IPS DF 6.9 (cell line): ENCODE data around the gene C9orf78.
A peak's percentile ranks its signal among the peaks of the same experiment; 100 is the strongest.

Experiments used
- DNase-seq: peaks from one replicate; pipeline ENCODE4 v3.0.0-alpha.2; 2013; ENCODE audit warnings: low read depth, low spot score
- H3K27ac ChIP-seq: one replicate; pipeline ENCODE4 v1.5.1; 2013; ENCODE audit warnings: low read length, control low read depth
- H3K27me3 ChIP-seq: 2 replicates; pipeline ENCODE4 v1.6.1; 2013; ENCODE audit warnings: mild to moderate bottlenecking, low read length; ENCODE audit not compliant: control insufficient read depth, insufficient read depth
- H3K36me3 ChIP-seq: 2 replicates; pipeline ENCODE4 v1.6.1; 2013; ENCODE audit warnings: low read length; ENCODE audit not compliant: control insufficient read depth, insufficient read depth
- H3K4me1 ChIP-seq: 2 replicates; pipeline ENCODE4 v1.6.1; 2013; ENCODE audit warnings: low read length; ENCODE audit not compliant: control insufficient read depth, insufficient read depth
- H3K4me3 ChIP-seq: 2 replicates; pipeline ENCODE4 v1.5.1; 2013; ENCODE audit warnings: mild to moderate bottlenecking, low read length
- H3K9me3 ChIP-seq: 2 replicates; pipeline ENCODE4 v1.6.1; 2013; ENCODE audit warnings: low read length, inconsistent platforms; ENCODE audit not compliant: control insufficient read depth, insufficient read depth
- WGBS: extraction: QIAGEN DNeasy Blood & Tissue Kit; methylation state at CpG from one replicate; pipeline ENCODE4 v1.1.7; 2013; ENCODE audit warnings: mixed read lengths, missing lambda C conversion rate; ENCODE audit not compliant: insufficient read length, insufficient coverage; 5-methylcytosine and 5-hydroxymethylcytosine counted together

Gene C9orf78

DNA sequence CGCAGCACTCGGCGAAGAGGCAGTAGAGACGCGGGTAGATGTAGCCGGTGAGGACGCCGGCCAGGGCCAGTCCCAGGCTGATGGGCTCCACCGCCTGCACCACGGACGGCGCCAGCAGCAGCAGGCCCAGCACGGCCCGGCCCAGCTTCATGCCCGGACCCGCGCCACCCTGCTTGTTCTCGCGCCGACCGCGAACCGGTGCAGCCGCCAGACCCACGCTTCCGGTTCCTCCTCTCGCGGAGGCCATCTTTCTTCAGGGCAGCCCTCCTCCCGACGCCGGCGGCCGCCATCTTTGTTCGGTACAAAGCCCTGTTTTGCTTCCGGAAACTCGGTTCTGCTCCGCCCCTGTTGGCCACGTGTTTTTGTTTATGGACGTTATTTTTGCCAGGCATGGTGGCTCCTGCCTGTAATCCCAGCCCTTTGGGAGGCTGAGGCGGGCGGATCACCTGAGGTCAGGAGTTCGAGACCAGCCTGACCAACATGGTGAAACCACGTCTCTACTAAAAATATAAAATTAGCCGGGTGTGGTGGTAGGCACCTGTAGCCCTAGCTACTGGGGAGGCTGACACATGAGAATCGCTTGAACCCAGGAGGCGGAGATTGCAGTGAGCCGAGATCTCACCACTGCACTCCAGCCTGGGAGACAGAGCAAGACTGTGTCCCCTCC, 11.0 kb downstream of the C9orf78 start, which contains the start of gene TOR1A:
TOR1A (minus strand) TSS at position 202 of the 667 bp plus-strand sequence; CDS start at position 151, 51 bp downstream.
- no peaks in the 10 kb centered on the region for H3K27me3 ChIP-seq
- no CpG with 5 or more reads among the region's 47 CpGs for WGBS
- DNase-seq: peak; percentile 89
- H3K36me3 ChIP-seq: peaks cover 12% of the 10 kb centered on the region
- H3K27ac ChIP-seq: no peak within 1 kb of the TSS
- no peaks in the 10 kb centered on the region for H3K4me1 ChIP-seq
- H3K4me3 ChIP-seq: peak within 1 kb of the TSS; percentile 73
- no peaks in the 10 kb centered on the region for H3K9me3 ChIP-seq

DNA sequence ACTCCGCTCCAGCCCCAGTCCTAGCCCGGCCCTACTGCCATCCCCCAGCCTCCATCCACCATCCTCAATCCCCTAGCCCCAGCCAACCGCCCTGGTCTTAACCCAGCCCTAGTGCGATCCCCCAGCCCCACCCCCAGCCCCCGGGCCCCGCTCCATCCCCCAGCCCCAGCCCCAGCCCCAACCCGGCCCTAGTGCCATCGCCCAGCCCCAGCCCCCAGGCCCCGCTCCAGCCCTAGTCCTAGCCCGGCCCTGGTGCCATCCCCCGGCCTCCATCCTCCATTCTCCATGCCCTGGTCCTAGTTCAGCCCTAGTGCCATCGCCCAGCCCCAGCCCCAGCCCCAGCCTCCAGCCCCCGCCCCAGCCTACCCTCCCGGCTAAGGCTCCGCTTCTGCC, 11.5 kb downstream of the C9orf78 start:
- H3K36me3 ChIP-seq: peaks cover 12% of the 10 kb centered on the region
- no peaks in the 10 kb centered on the region for H3K9me3 ChIP-seq
- DNase-seq: no peak
- H3K4me1 ChIP-seq: no peaks in the 10 kb centered on the region
- no peaks in the 10 kb centered on the region for H3K27me3 ChIP-seq
- H3K27ac ChIP-seq: no peak overlapping the region
- peak overlapping the region; percentile 73 for H3K4me3 ChIP-seq
- no CpG with 5 or more reads among the region's 15 CpGs for WGBS

DNA sequence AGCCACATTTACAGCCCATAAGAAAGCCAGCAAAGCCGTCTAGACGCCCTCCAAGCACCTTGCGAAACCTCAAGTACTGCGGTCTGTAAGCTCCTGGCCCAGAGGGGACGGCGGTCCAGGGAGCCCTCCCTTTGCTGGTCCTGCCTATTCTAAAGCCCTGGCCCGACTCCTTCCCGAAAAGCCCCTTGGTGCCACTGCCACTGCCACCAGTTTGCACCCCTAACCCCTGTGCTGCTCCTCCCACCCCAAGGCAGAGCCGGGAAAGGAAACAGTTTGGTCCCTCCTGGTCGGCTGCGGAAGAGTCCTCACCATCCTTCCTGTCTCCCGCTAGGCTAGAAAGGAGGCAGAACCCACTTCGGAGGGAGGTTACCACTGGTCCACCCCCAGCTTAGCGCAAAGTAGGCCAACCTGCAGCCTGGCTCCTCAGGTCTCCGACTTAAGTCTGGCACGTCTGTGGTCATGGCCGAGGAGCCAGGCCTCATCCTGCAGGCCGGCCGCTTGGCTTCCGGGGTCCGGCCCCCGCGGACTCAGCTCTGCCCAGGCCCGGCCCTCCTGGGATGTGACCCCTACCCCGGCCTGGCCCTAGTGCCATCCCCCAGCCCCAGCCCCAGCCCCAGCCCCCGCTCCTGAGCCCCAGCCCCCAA, 12.1 kb downstream of the C9orf78 start:
- no peak overlapping the region for H3K27ac ChIP-seq
- peaks cover 14% of the 10 kb centered on the region for H3K36me3 ChIP-seq
- H3K4me3 ChIP-seq: peak overlapping the region; percentile 73; the same call in 1 of the 2 replicates
- H3K27me3 ChIP-seq: no peaks in the 10 kb centered on the region
- WGBS: no CpG with 5 or more reads among the region's 26 CpGs
- H3K9me3 ChIP-seq: no peaks in the 10 kb centered on the region
- DNase-seq: no peak
- H3K4me1 ChIP-seq: no peaks in the 10 kb centered on the region

DNA sequence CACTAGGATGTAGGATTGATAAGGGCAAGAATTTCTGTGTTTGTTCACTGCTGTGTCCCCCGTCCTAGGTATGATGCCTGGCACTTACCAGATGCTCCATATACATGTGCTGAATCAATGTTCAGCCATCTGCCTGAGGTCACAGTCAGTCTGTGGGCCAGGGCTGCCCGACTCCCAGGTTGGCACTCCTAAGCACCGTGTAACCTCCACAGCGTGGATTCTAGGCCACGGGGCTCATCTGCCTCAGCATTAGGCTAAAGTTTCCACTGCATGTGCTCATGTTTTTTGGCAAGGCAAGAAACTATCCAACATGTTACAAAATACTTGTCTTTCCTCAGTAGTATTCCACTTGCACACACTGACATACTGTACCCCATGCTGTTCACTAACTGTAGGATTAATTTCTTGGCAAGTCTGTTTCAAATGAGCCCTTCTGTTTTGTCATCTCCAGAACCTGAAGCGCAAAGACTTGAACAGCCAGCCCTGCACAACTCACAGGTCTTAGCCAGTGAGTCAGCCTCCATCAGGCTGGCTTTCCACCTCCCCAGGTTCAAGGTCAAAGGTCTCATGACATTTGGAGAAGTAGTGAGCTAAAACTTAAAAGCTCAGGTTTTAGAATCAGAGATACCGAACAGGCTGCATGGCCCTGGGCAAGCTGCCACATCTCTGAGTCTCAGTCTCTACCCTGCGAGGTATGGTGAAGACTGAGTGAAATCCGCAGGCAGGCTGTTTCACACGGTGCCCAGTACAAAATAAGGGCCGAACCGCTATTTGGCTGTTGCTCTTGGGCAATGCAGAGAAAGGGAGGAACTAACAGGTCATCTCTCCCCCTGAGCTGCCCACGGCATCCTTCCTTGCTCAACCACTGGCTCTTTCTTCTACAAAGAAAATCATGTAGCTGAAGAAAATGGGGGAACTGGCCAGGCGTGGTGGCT, 18.3 kb downstream of the C9orf78 start:
- Histone ChIP-seq H3K4me3 (no peak overlapping the region), H3K4me1 (no peaks in the 10 kb centered on the region), H3K27ac (no peak overlapping the region), H3K9me3 (no peaks in the 10 kb centered on the region), H3K27me3 (no peaks in the 10 kb centered on the region), H3K36me3 (peaks cover 28% of the 10 kb centered on the region)
- no peak for DNase-seq
- no CpG with 5 or more reads among the region's 14 CpGs for WGBS

DNA sequence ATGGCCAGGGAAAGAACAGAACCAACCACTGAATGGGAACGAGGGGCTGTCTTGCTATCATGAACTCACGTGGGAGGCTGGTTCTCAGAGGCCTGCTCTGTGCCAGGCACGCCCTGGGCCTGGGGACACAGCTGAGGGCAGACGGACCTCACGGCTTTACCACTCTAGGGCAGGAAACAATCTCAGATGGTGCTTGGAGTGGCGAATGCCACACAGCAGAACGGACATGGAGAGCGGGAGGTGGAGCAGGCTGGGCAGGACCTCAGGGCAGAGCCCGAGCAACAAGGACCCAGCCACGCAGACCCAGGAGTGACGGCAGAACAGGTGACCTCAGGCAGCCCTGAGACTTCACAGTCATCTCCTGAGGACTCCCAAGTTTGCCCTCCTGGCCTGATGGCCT, 19.8 kb downstream of the C9orf78 start:
- peaks cover 23% of the 10 kb centered on the region; the same call in 1 of the 2 replicates for H3K36me3 ChIP-seq
- no peak overlapping the region for H3K4me3 ChIP-seq
- no peak for DNase-seq
- no peaks in the 10 kb centered on the region for H3K9me3 ChIP-seq
- H3K4me1 ChIP-seq: no peaks in the 10 kb centered on the region
- WGBS: no CpG with 5 or more reads among the region's 11 CpGs
- H3K27me3 ChIP-seq: no peaks in the 10 kb centered on the region
- no peak overlapping the region for H3K27ac ChIP-seq

DNA sequence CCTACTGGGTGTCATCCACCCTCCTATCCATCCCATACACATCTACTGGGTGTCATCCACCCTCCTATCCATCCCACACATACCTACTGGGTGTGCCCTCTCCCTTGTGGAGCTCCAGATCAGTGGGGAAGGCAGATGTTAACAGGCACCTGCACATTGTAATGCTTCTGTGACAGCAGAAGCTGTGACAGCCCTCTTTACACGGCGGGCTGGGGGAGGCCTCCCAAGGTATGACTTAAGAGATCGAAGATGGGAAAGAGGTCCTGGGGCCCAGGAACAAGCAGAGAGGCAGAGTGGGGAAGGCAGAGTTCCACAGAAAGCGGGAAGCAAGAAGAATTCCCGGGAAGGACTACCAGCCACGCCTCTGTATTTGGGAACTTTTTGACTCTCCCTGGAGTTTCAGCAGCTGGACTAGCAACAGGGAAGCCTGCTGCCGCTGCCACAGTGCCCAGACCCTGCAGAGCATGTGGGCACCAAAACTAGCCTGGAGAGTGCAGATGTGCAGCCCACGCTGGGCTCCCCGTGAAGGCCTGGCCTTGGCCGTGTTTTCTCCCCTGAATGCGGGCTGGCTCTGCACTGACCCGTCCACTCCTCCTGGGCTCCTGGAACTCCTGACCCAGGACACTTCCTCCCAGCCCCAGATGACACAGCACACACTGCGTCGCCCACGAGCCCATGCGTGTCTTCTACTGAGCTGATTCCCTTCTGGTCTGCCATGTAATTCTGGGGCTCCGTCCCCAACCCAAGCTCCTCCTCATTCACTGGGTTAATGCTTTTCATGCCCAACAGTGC, 20.4 kb downstream of the C9orf78 start:
- Histone ChIP-seq H3K4me1 (no peaks in the 10 kb centered on the region), H3K4me3 (no peak overlapping the region), H3K27me3 (no peaks in the 10 kb centered on the region), H3K27ac (no peak overlapping the region), H3K36me3 (peaks cover 23% of the 10 kb centered on the region; the same call in 1 of the 2 replicates), H3K9me3 (no peaks in the 10 kb centered on the region)
- no CpG with 5 or more reads among the region's 17 CpGs for WGBS
- DNase-seq: no peak

DNA sequence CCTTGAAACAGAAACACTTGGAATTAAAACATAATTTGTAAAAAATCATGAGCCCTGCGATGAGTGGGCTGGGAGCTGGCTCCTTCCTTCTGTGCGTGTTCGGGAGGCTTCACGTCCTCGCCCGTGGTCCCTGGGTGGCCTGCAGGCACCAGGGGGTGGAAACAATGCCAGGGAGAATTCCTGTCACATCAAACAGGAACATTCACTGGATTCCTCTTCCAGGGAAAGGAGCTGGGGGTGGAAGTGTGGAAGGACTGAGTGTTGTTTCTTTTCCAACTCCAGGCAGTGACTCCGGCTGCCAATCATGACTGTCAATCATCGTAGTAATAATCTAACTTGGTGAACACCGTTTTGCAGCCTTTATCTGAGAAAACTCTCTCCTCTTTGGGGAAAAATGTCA, 21.4 kb downstream of the C9orf78 start:
- no peak overlapping the region for H3K27ac ChIP-seq
- H3K4me1 ChIP-seq: no peaks in the 10 kb centered on the region
- no peaks in the 10 kb centered on the region for H3K27me3 ChIP-seq
- no peak for DNase-seq
- no peak overlapping the region for H3K4me3 ChIP-seq
- H3K36me3 ChIP-seq: peaks cover 19% of the 10 kb centered on the region; the same call in 1 of the 2 replicates
- no CpG with 5 or more reads among the region's 9 CpGs for WGBS
- no peaks in the 10 kb centered on the region for H3K9me3 ChIP-seq

DNA sequence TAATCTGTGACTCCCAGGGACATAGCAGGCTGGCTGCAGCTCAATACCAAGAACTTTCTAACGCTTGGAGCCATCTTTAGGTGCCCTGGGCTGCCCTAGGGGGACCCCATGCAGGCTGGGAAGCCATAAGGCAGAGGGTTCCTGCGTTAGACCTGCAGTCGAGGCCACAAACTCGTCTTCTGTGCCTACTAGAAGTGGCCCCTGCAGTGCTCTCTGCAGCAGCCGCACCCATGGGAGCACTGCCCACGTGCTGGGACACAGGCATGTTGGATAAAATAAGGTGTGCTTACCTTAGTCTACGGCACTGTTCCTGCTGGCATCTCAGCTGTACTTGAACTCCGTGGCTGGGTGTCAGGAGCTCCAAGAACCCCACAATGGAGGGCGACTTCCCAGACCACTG, 22.7 kb downstream of the C9orf78 start:
- no peaks in the 10 kb centered on the region for H3K4me1 ChIP-seq
- H3K27ac ChIP-seq: no peak overlapping the region
- peaks cover 14% of the 10 kb centered on the region; the same call in 1 of the 2 replicates for H3K36me3 ChIP-seq
- H3K9me3 ChIP-seq: no peaks in the 10 kb centered on the region
- H3K27me3 ChIP-seq: no peaks in the 10 kb centered on the region
- no peak overlapping the region for H3K4me3 ChIP-seq
- DNase-seq: no peak
- WGBS: no CpG with 5 or more reads among the region's 9 CpGs

DNA sequence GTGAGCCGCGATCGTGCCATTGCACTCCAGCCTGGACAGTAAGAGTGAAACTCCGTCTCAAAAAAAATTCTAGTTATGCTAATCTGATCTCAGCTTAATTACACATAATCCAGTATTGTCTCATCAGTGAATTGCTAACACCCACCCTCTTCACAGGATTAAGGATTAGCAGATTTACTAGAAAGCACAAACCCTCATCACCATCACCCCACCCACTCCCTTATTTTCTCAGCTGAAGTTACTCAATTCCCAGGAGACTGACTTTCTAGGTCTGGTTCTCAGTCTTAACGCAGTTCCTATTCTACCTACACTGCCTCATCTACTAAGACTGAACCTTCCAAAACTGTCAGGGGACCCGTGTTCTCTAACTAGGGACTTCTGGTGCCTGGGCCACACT, 23.1 kb downstream of the C9orf78 start:
- Histone ChIP-seq H3K4me3 (no peak overlapping the region), H3K4me1 (no peaks in the 10 kb centered on the region), H3K27me3 (no peaks in the 10 kb centered on the region), H3K36me3 (peaks cover 13% of the 10 kb centered on the region; the same call in 1 of the 2 replicates), H3K9me3 (no peaks in the 10 kb centered on the region), H3K27ac (no peak overlapping the region)
- WGBS: no CpG with 5 or more reads among the region's 6 CpGs
- no peak for DNase-seq
